ENCODE data around the gene CHN1.

The CHN1 gene

DNA sequence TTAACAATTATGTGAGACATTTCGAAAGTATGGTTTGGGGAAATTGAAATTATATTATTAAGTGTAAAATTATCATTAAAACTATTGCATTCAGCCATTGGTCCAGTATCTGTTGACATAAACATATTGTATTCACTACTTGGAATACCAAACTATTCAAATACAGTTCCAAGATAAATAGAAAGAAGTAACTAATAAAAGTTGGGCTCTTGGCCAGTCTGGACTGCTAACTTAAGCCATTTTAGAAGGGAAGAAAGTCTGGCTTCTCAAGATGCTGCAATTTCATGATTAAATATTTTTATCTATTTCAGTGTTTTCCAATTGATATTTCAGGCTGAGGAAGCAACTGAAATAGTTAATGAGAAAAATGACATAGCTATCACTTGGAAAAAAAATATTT, 131.1 kb downstream of the CHN1 start:
- TF ChIP-seq POLR2AphosphoS5 (IDR thresholded peaks at IDR 0.05; ENCODE audit: low read depth, low read length): no peak
- no peak for TF ChIP-seq TAF1 (IDR thresholded peaks at IDR 0.05; ENCODE audit: borderline replicate concordance, insufficient read depth, low read length)
- TF ChIP-seq FOXP2 (optimal IDR thresholded peaks at IDR 0.05; ENCODE audit: borderline replicate concordance, extremely low read depth, extremely low read length, insufficient read depth): no peak
- TF ChIP-seq SIN3A (IDR thresholded peaks at IDR 0.05; ENCODE audit: borderline replicate concordance, insufficient read depth, low read length): no peak
- TF ChIP-seq, protein P1, sequence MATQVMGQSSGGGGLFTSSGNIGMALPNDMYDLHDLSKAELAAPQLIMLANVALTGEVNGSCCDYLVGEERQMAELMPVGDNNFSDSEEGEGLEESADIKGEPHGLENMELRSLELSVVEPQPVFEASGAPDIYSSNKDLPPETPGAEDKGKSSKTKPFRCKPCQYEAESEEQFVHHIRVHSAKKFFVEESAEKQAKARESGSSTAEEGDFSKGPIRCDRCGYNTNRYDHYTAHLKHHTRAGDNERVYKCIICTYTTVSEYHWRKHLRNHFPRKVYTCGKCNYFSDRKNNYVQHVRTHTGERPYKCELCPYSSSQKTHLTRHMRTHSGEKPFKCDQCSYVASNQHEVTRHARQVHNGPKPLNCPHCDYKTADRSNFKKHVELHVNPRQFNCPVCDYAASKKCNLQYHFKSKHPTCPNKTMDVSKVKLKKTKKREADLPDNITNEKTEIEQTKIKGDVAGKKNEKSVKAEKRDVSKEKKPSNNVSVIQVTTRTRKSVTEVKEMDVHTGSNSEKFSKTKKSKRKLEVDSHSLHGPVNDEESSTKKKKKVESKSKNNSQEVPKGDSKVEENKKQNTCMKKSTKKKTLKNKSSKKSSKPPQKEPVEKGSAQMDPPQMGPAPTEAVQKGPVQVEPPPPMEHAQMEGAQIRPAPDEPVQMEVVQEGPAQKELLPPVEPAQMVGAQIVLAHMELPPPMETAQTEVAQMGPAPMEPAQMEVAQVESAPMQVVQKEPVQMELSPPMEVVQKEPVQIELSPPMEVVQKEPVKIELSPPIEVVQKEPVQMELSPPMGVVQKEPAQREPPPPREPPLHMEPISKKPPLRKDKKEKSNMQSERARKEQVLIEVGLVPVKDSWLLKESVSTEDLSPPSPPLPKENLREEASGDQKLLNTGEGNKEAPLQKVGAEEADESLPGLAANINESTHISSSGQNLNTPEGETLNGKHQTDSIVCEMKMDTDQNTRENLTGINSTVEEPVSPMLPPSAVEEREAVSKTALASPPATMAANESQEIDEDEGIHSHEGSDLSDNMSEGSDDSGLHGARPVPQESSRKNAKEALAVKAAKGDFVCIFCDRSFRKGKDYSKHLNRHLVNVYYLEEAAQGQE (IDR thresholded peaks at IDR 0.05; ENCODE audit: insufficient read depth in 1 of 2, low read depth in 2 of 2, low read length in 2 of 2): no peak

DNA sequence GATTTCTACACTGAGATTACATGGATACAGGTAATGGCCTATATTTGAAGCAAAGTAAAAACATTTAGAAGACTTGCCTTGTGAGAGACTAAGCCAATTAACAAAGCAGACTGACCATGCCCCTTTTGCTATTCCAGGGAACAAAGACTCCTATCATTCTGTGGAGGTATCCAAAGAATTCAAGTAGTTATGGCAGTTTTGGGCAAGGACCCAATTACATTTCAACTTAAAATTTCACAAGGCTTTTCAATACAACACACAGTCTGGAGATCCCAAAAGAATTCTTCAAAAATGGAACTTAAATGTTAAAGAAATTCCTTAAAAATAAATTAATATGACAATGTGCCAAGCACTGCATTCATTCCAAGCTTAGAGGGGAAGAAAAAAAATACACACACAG, 131.7 kb downstream of the CHN1 start:
- TF ChIP-seq POLR2AphosphoS5 (IDR thresholded peaks at IDR 0.05; ENCODE audit: low read depth, low read length): no peak
- TF ChIP-seq FOXP2 (optimal IDR thresholded peaks at IDR 0.05; ENCODE audit: borderline replicate concordance, extremely low read depth, extremely low read length, insufficient read depth): no peak

- TF ChIP-seq POLR2AphosphoS5 (IDR thresholded peaks at IDR 0.05; ENCODE audit: low read depth, low read length): no peak
- TF ChIP-seq, protein P1 (IDR thresholded peaks at IDR 0.05; ENCODE audit: insufficient read depth in 1 of 2, low read depth in 2 of 2, low read length in 2 of 2): no peak
Measured at GRCh38 chr2:174870787-174871186, 134.4 kb downstream of the CHN1 start.

GRCh38 chr2:174868878-174869277, 136.3 kb downstream of the CHN1 start:
- no peak for TF ChIP-seq FOXP2 (optimal IDR thresholded peaks at IDR 0.05; ENCODE audit: borderline replicate concordance, extremely low read depth, extremely low read length, insufficient read depth)
- TF ChIP-seq SIN3A (IDR thresholded peaks at IDR 0.05; ENCODE audit: borderline replicate concordance, insufficient read depth, low read length): no peak
- no peak for TF ChIP-seq POLR2AphosphoS5 (IDR thresholded peaks at IDR 0.05; ENCODE audit: low read depth, low read length)
- TF ChIP-seq, protein P1 (IDR thresholded peaks at IDR 0.05; ENCODE audit: insufficient read depth in 1 of 2, low read depth in 2 of 2, low read length in 2 of 2): no peak
- no peak for TF ChIP-seq TAF1 (IDR thresholded peaks at IDR 0.05; ENCODE audit: borderline replicate concordance, insufficient read depth, low read length)

DNA sequence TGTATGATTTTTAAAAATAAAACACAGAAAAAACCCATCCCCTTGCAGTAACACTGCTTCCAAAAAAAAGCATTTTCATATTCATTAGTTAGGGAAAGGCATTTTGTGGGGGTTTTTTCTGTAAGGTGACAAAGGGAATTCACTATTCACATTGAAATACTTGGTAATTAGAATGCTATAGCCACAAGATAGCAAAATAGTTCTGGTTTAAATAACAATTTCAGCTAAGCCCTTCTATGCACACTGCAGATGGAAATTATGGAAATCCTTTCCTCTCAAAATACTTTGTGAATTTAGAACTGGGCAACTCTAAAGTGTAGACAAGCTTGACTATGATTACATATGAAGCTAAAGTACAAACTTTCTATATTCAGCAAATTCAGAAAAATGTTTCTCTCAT, 138.8 kb downstream of the CHN1 start:
- no peak for TF ChIP-seq FOXP2 (optimal IDR thresholded peaks at IDR 0.05; ENCODE audit: borderline replicate concordance, extremely low read depth, extremely low read length, insufficient read depth)
- no peak for TF ChIP-seq SIN3A (IDR thresholded peaks at IDR 0.05; ENCODE audit: borderline replicate concordance, insufficient read depth, low read length)
- TF ChIP-seq, protein P1 (IDR thresholded peaks at IDR 0.05; ENCODE audit: insufficient read depth in 1 of 2, low read depth in 2 of 2, low read length in 2 of 2): no peak
- TF ChIP-seq POLR2AphosphoS5 (IDR thresholded peaks at IDR 0.05; ENCODE audit: low read depth, low read length): no peak
- TF ChIP-seq TAF1 (IDR thresholded peaks at IDR 0.05; ENCODE audit: borderline replicate concordance, insufficient read depth, low read length): no peak
